ENCODE results near the gene UPF2. TPM values are rescaled to one million over a fixed set of nuclear protein-coding genes. Genes with fewer than 3 reads are reported as not detected.

The UPF2 gene
- total and polyA plus RNA-seq, 2 of the 13 experiments (the other 11 are each of a cell fraction or from before 2014, with no cell fraction given) = 6.2 to 14.5 TPM

DNA sequence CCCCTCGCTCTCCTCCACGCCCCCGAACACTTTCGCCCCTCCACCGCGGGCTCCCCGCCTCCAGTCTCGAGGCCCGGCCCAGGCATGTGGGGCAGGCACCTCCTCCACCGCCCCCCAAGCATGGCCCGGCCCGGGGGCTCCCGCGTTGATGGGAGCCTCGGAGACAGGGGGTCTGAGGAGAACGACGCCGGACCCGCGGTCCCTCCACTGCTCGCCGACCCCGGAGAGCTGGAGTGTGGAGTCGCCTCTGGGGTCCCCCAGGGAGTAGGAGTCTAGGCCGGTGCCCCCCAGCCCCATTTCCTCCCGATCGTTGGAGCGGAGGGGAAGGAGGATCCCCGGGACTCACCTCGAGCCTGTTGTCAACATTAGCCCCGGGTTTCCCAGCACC lies 206 bp downstream of the UPF2 start (continued):
- TF ChIP-seq, protein P1, sequence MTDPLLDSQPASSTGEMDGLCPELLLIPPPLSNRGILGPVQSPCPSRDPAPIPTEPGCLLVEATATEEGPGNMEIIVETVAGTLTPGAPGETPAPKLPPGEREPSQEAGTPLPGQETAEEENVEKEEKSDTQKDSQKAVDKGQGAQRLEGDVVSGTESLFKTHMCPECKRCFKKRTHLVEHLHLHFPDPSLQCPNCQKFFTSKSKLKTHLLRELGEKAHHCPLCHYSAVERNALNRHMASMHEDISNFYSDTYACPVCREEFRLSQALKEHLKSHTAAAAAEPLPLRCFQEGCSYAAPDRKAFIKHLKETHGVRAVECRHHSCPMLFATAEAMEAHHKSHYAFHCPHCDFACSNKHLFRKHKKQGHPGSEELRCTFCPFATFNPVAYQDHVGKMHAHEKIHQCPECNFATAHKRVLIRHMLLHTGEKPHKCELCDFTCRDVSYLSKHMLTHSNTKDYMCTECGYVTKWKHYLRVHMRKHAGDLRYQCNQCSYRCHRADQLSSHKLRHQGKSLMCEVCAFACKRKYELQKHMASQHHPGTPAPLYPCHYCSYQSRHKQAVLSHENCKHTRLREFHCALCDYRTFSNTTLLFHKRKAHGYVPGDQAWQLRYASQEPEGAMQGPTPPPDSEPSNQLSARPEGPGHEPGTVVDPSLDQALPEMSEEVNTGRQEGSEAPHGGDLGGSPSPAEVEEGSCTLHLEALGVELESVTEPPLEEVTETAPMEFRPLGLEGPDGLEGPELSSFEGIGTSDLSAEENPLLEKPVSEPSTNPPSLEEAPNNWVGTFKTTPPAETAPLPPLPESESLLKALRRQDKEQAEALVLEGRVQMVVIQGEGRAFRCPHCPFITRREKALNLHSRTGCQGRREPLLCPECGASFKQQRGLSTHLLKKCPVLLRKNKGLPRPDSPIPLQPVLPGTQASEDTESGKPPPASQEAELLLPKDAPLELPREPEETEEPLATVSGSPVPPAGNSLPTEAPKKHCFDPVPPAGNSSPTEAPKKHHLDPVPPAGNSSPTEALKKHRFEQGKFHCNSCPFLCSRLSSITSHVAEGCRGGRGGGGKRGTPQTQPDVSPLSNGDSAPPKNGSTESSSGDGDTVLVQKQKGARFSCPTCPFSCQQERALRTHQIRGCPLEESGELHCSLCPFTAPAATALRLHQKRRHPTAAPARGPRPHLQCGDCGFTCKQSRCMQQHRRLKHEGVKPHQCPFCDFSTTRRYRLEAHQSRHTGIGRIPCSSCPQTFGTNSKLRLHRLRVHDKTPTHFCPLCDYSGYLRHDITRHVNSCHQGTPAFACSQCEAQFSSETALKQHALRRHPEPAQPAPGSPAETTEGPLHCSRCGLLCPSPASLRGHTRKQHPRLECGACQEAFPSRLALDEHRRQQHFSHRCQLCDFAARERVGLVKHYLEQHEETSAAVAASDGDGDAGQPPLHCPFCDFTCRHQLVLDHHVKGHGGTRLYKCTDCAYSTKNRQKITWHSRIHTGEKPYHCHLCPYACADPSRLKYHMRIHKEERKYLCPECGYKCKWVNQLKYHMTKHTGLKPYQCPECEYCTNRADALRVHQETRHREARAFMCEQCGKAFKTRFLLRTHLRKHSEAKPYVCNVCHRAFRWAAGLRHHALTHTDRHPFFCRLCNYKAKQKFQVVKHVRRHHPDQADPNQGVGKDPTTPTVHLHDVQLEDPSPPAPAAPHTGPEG (CRISPR knock-in tag; IDR thresholded peaks at IDR 0.05) = no peak; the same call in 1 of the 2 replicates
- no peak for TF ChIP-seq PHF21A (CRISPR knock-in tag; IDR thresholded peaks at IDR 0.05)
- peak; percentile 85 for TF ChIP-seq KDM5A (IDR thresholded peaks at IDR 0.05; ENCODE audit: borderline replicate concordance, low read length)
- TF ChIP-seq ZNF782 (CRISPR knock-in tag; IDR thresholded peaks at IDR 0.05; ENCODE audit: borderline replicate concordance) = no peak
- TF ChIP-seq, protein P2, sequence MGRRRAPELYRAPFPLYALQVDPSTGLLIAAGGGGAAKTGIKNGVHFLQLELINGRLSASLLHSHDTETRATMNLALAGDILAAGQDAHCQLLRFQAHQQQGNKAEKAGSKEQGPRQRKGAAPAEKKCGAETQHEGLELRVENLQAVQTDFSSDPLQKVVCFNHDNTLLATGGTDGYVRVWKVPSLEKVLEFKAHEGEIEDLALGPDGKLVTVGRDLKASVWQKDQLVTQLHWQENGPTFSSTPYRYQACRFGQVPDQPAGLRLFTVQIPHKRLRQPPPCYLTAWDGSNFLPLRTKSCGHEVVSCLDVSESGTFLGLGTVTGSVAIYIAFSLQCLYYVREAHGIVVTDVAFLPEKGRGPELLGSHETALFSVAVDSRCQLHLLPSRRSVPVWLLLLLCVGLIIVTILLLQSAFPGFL (CRISPR knock-in tag; IDR thresholded peaks at IDR 0.05) = no peak
- TF ChIP-seq REXO4 (CRISPR knock-in tag; IDR thresholded peaks at IDR 0.05; ENCODE audit: borderline replicate concordance) = no peak
- TF ChIP-seq ZNF331 (CRISPR knock-in tag; IDR thresholded peaks at IDR 0.05) = no peak
- TF ChIP-seq NFKBIZ (CRISPR knock-in tag; IDR thresholded peaks at IDR 0.05) = no peak
- no peak for TF ChIP-seq GATAD2A (CRISPR knock-in tag; IDR thresholded peaks at IDR 0.05)
- 0 out of 2 replicates have a peak, but pooled peaks have one; percentile 28 for TF ChIP-seq ZNF607 (CRISPR knock-in tag; IDR thresholded peaks at IDR 0.05; ENCODE audit: borderline replicate concordance)
- TF ChIP-seq ZNF850 (CRISPR knock-in tag; conservative IDR thresholded peaks at IDR 0.05) = no peak
- TF ChIP-seq ATAD3A (CRISPR knock-in tag; IDR thresholded peaks at IDR 0.05) = no peak
- no peak for TF ChIP-seq TOE1 (CRISPR knock-in tag; IDR thresholded peaks at IDR 0.05)
- TF ChIP-seq STAG1 (CRISPR knock-in tag; IDR thresholded peaks at IDR 0.05) = no peak; the same call in 1 of the 2 replicates
- no peak for TF ChIP-seq ZNF329 (CRISPR knock-in tag; IDR thresholded peaks at IDR 0.05; ENCODE audit: low read depth)
- no peak for TF ChIP-seq FLYWCH1 (CRISPR knock-in tag; IDR thresholded peaks at IDR 0.05)
- no peak for TF ChIP-seq NFATC3 (CRISPR knock-in tag; IDR thresholded peaks at IDR 0.05)
- no peak for TF ChIP-seq BATF2 (CRISPR knock-in tag; IDR thresholded peaks at IDR 0.05)
- TF ChIP-seq ZNF335 (CRISPR knock-in tag; IDR thresholded peaks at IDR 0.05) = no peak
- no peak for TF ChIP-seq KDM1A (CRISPR knock-in tag; IDR thresholded peaks at IDR 0.05)
- 0 out of 2 replicates have a peak, but pooled peaks have one; percentile 5 for TF ChIP-seq FOXK1 (CRISPR knock-in tag; IDR thresholded peaks at IDR 0.05; ENCODE audit: borderline replicate concordance, low read depth)
- TF ChIP-seq ZNF101 (CRISPR knock-in tag; IDR thresholded peaks at IDR 0.05; ENCODE audit: borderline replicate concordance, low read depth) = no peak
- TF ChIP-seq ZBTB20 (CRISPR knock-in tag; IDR thresholded peaks at IDR 0.05; ENCODE audit: borderline replicate concordance, low read depth) = no peak
- TF ChIP-seq ZNF572 (CRISPR knock-in tag; IDR thresholded peaks at IDR 0.05) = no peak
- TF ChIP-seq ZNF451 (CRISPR knock-in tag; IDR thresholded peaks at IDR 0.05) = no peak
- no peak for TF ChIP-seq MED8 (CRISPR knock-in tag; IDR thresholded peaks at IDR 0.05; ENCODE audit: insufficient replicate concordance)
